Measurements from ENCODE around the gene OR52E1. TPM values are rescaled to one million over a fixed set of nuclear protein-coding genes. Genes with fewer than 3 reads are reported as not detected.
"Not testable (repeated sequence)": the region's sequence is repeated elsewhere in the genome, so short reads cannot be mapped to it uniquely, and the experiment has no call there.

Gene OR52E1
- total RNA-seq, 6 experiments from 2014 or later: not detected

DNA sequence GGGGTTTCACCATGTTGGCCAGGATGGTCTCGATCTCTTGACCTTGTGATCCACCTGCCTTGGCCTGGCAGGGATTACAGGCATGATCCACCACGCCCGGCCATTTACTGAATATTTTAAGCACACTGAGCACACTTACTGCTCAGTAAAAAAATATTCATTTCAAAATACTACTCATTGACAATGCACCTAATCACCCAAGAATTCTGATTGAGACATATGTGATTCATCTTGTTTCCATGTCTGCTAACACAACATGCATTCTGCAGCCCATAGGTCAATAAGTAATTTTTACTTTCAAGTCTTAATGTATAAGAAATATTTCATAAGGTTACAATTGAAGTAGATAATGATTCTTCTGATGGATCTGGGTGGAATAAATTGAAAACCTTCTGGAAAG is 27.3 kb upstream of the OR52E1 start:
- Mint-ChIP-seq H3K27me3 (ENCODE audit: insufficient read depth) (no peaks in the 10 kb centered on the region), H3K4me3 (no peak overlapping the region), H3K36me3 (ENCODE audit: low read depth) (0 out of 2 replicates have a peak, but pooled peaks cover 2% of the 10 kb centered on the region), H3K27ac (no peak overlapping the region), H3K4me1 (ENCODE audit: low read depth) (no peaks in the 10 kb centered on the region), H3K9me3 (peaks cover 28% of the 10 kb centered on the region)
- no peak for TF ChIP-seq CTCF (IDR thresholded peaks at IDR 0.05)
- DNase-seq: no peak

DNA sequence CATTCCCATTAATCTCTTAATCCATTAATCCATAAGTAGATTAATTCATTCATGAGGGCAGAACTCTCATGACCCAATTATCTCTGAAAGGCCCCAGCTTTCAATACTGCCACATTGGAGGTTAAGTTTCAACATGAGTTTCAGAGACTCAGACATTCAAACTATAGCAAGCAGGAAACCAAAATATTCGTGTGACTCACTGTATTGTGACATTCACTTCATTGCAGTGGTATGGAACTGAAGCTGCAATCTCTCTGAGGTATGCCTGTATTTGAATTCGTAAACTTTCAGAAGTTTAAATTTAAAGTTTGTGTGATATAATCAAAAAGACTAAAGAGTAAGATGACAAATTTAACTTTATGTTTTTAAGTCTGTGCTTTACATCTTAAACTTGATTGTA is 26.0 kb upstream of the OR52E1 start:
- no peak for TF ChIP-seq CTCF (IDR thresholded peaks at IDR 0.05)
- H3K36me3 Mint-ChIP-seq (ENCODE audit: low read depth): 0 out of 2 replicates have a peak, but pooled peaks cover 4% of the 10 kb centered on the region
- no peak for DNase-seq
- no peak overlapping the region for H3K27ac Mint-ChIP-seq
- no peaks in the 10 kb centered on the region for H3K27me3 Mint-ChIP-seq (ENCODE audit: insufficient read depth)
- H3K9me3 Mint-ChIP-seq: peaks cover 22% of the 10 kb centered on the region
- no peak overlapping the region for H3K4me3 Mint-ChIP-seq
- H3K4me1 Mint-ChIP-seq (ENCODE audit: low read depth): no peaks in the 10 kb centered on the region

DNA sequence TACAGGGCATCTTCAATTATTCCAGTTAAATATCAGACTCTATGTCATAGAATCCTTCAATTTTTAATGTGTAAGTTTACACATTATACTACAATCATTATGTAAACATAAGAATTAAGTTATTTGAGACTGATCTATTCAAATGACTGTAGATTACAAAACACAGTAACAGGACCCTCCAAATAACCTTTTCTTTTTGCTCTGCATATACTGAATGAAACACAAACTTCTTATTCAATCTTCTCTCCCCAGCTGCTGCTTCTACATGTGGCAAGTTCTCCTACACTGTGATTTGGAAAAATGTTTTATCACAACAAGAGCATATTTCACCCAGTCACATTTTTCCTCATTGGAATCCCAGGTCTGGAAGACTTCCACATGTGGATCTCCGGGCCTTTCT is 23.1 kb upstream of the OR52E1 start, which contains the start of gene OR52J3:
OR52J3 (plus strand) TSS at position 301 of the 400 bp plus-strand sequence; CDS start at position 301, 0 bp downstream.
- no peaks in the 10 kb centered on the region for H3K27me3 Mint-ChIP-seq (ENCODE audit: insufficient read depth)
- no peak for DNase-seq
- no peak within 1 kb of the TSS for H3K4me3 Mint-ChIP-seq
- H3K27ac Mint-ChIP-seq: no peak within 1 kb of the TSS
- H3K9me3 Mint-ChIP-seq: peaks cover 16% of the 10 kb centered on the region
- H3K4me1 Mint-ChIP-seq (ENCODE audit: low read depth): no peaks in the 10 kb centered on the region
- no peak for TF ChIP-seq CTCF (IDR thresholded peaks at IDR 0.05)
- H3K36me3 Mint-ChIP-seq (ENCODE audit: low read depth): 0 out of 2 replicates have a peak, but pooled peaks cover 4% of the 10 kb centered on the region

- no peaks in the 10 kb centered on the region for H3K4me1 Mint-ChIP-seq (ENCODE audit: low read depth)
- no peak overlapping the region for H3K4me3 Mint-ChIP-seq
- 0 out of 2 replicates have a peak, but pooled peaks cover 4% of the 10 kb centered on the region for H3K36me3 Mint-ChIP-seq (ENCODE audit: low read depth)
- peaks cover 14% of the 10 kb centered on the region for H3K9me3 Mint-ChIP-seq
- H3K27me3 Mint-ChIP-seq (ENCODE audit: insufficient read depth): no peaks in the 10 kb centered on the region
- DNase-seq: no peak
- no peak overlapping the region for H3K27ac Mint-ChIP-seq
- TF ChIP-seq CTCF (IDR thresholded peaks at IDR 0.05): no peak
Measured at GRCh38 chr11:5046754-5047330, 22.5 kb upstream of the OR52E1 start.

- H3K27me3 Mint-ChIP-seq (ENCODE audit: insufficient read depth); H3K4me1 Mint-ChIP-seq (ENCODE audit: low read depth); H3K4me3 Mint-ChIP-seq: not testable (repeated sequence)
Measured at GRCh38 chr11:5058679-5059078, 10.7 kb upstream of the OR52E1 start.

DNA sequence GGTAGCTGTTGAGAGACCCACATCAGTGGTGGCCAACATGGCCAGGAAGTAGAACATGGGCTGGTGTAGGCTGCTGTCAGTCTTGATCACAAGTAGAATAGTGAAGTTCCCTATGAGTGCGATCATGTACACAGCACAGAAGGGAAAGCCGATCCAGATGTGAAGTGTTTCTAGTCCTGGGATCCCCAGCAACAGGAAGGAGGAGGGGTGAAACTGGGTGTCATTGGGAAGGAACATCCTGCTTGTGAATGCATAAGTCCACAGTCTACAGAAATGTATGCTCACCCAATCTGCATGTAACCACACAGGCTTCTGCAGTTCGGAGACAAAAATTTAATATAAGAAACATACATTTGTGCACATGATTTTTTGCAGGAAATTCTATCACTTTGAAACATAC is 10.0 kb upstream of the OR52E1 start, which contains the start of gene OR52E2:
OR52E2 (minus strand) TSS at position 237 of the 400 bp plus-strand sequence; CDS start at position 237, 0 bp downstream.
- no peak for DNase-seq
- Mint-ChIP-seq H3K36me3 (ENCODE audit: low read depth) (peaks cover 4% of the 10 kb centered on the region; the same call in 1 of the 2 replicates), H3K27ac (no peak within 1 kb of the TSS), H3K27me3 (ENCODE audit: insufficient read depth) (no peaks in the 10 kb centered on the region; the same call in 1 of the 2 replicates), H3K9me3 (peaks cover 21% of the 10 kb centered on the region), H3K4me1 (ENCODE audit: low read depth) (no peaks in the 10 kb centered on the region), H3K4me3 (no peak within 1 kb of the TSS)
- TF ChIP-seq CTCF (IDR thresholded peaks at IDR 0.05): no peak

More at GRCh38 chr11:5058679-5059078, 10.7 kb upstream of the OR52E1 start:
- not testable (repeated sequence) for DNase-seq; H3K36me3 Mint-ChIP-seq (ENCODE audit: low read depth); H3K27ac Mint-ChIP-seq
- H3K9me3 Mint-ChIP-seq: peaks cover 21% of the 10 kb centered on the region
